ENCODE measurements around the gene MPO. TPM values are rescaled to one million over a fixed set of nuclear protein-coding genes. Genes with fewer than 3 reads are reported as not detected.

The MPO gene
- total RNA-seq, 2 experiments from 2014 or later = not detected

DNA sequence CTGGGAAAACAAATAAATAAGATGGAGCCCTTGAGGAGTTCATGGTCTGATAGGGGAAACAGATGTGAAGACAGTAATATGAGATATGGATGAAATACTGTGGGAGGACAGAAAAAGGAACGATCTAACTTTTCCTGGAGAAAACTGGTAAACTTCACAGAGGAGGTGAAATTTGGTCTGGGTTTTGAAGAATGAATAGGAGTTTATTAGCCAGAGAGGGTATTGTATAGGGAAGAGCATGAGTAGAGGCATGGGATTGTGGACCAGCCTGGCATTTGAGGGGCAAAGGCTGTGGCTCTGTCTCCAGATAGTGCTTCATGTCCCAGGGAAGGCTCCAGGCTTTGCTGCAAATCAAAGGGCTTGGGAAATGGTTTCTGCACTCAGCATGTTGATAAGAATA is 40.7 kb downstream of the MPO start:
- CTCF ChIA-PET = no interaction called here
- Mint-ChIP-seq H3K9me3 (no peaks in the 10 kb centered on the region), H3K36me3 (ENCODE audit: low read depth) (no peaks in the 10 kb centered on the region), H3K4me3 (no peak overlapping the region), H3K27me3 (peaks cover 70% of the 10 kb centered on the region), H3K4me1 (peaks cover 2% of the 10 kb centered on the region), H3K27ac (no peak overlapping the region)
- no peak for DNase-seq
- POLR2A ChIA-PET = no interaction called here

DNA sequence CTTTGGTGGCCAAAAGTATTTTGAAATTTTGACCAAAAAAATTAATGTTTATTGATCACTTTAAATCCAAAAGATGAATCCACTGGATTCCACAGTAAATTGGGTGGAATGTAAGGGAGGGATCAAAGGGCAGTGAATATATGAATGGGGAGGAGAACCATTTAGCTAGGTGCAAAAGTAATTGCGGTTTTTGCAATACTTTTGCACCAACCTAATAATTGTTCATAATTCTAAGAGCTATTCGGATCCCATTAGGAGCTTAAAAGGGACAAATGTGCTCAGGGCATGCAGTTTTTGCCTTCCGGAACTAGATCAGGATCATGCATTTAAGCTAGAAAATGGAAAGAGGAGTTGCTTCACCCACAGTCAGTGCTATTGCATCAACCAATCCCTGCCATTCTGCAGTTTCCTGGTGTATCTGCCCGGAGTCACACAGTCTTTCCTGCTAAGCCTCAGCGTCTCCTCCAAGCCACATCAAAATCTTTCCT is 42.5 kb downstream of the MPO start, which contains the start of gene LPO:
Gene LPO (plus strand): TSS at position 438 of the 488 bp plus-strand sequence. CDS start 4,396 bp downstream, outside the sequence.
- Mint-ChIP-seq H3K27me3 (peaks cover 66% of the 10 kb centered on the region), H3K36me3 (ENCODE audit: low read depth) (no peaks in the 10 kb centered on the region)

DNA sequence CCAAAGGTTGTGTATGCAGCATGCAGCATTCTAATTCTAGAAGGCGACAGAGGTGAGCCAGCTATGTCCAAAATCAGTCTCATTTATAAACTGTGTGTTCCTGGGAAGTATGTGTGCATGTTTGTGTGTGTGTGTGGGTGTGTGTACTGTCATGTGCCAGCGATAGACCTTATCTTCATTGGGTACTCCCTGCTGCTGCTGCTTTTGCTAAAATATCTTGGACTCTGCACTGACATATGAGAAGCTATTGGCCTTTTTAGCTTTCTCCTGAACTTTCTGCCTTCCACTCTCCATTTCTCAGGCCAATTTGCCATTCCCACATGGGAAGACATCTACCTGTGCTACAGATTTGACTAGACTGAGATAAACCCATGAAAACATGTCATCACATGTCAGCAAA is 44.3 kb downstream of the MPO start:
- DNase-seq = no peak
- H3K4me3 Mint-ChIP-seq = no peak overlapping the region
- ChIA-PET CTCF (interaction anchor here (0.9 to 4.6 kb wide), 2 partner anchors 8 to 13 kb away, joined by 3 to 12 read pairs; no protein-coding TSS in a partner anchor), POLR2A (interaction anchor here (0.5 kb wide), 1 partner anchor 333 kb away, joined by 4 read pairs; no protein-coding TSS in a partner anchor)
- peaks cover 54% of the 10 kb centered on the region for H3K27me3 Mint-ChIP-seq
- H3K36me3 Mint-ChIP-seq (ENCODE audit: low read depth) = no peaks in the 10 kb centered on the region
- peaks cover 12% of the 10 kb centered on the region for H3K4me1 Mint-ChIP-seq
- H3K27ac Mint-ChIP-seq = no peak overlapping the region
- no peaks in the 10 kb centered on the region for H3K9me3 Mint-ChIP-seq

More for the DNA sequence above, 42.5 kb downstream of the MPO start, which contains the start of gene LPO:
- Mint-ChIP-seq H3K4me3 (no peak within 1 kb of the TSS), H3K9me3 (no peaks in the 10 kb centered on the region), H3K4me1 (no peaks in the 10 kb centered on the region), H3K27ac (no peak within 1 kb of the TSS)
- POLR2A ChIA-PET = no interaction called here
- no peak for DNase-seq
- CTCF ChIA-PET = interaction anchor here (0.6 to 4.6 kb wide), 4 partner anchors 10 to 588 kb away, joined by 3 to 12 read pairs (median 6); no protein-coding TSS in a partner anchor

DNA sequence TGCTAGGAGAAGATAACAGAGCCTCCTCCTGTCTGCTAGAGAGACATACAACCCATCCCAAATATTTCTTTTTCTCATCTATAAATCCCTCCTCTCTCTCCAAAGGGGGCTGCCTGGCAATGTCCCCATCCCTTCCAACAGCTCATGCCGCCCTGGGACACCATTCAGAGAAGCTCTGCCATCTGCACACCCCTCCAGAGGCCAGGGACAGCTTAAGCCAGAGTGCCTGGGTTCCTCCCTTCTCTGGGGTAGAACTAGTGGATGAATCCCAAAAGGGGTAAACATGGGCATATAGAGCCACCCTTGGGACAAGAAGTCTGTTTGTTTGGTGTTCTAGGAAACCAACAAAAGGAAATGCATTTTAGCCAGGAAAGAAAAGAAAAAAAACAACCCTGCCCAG is 44.9 kb downstream of the MPO start:
- CTCF ChIA-PET = interaction anchor here (0.7 to 4.6 kb wide), 2 partner anchors 14 to 1324 kb away, joined by 4 to 12 read pairs; no protein-coding TSS in a partner anchor
- POLR2A ChIA-PET = no interaction called here
- H3K36me3 Mint-ChIP-seq (ENCODE audit: low read depth) = no peaks in the 10 kb centered on the region
- H3K4me3 Mint-ChIP-seq = no peak overlapping the region
- H3K27me3 Mint-ChIP-seq = peaks cover 53% of the 10 kb centered on the region
- peaks cover 12% of the 10 kb centered on the region for H3K4me1 Mint-ChIP-seq
- no peak overlapping the region for H3K27ac Mint-ChIP-seq
- DNase-seq = no peak
- H3K9me3 Mint-ChIP-seq = no peaks in the 10 kb centered on the region

DNA sequence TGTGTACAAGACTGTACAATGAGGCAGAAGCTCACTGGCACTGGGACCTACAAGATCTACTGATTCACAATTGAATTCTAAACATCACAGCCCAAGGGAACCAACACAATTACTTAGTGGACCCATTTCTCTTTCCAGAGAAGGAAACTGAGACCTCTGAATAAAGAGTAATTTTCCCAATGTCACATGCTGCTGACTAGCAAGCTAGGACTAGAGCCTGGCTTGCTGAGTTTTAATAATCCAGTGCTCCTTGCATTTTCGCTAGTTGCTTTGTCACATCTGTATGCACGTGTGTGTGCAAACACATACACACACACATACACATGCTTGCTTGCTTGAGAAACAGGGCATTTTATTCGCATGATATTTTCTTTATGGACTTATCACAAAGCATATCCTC is 46.2 kb downstream of the MPO start:
- Mint-ChIP-seq H3K27ac (no peak overlapping the region), H3K4me3 (no peak overlapping the region), H3K27me3 (peaks cover 43% of the 10 kb centered on the region), H3K9me3 (no peaks in the 10 kb centered on the region), H3K4me1 (peaks cover 12% of the 10 kb centered on the region), H3K36me3 (ENCODE audit: low read depth) (no peaks in the 10 kb centered on the region)
- ChIA-PET POLR2A (no interaction called here), CTCF (interaction anchor here (0.6 kb wide), 1 partner anchor 22 kb away, joined by 3 read pairs; no protein-coding TSS in a partner anchor)
- no peak for DNase-seq

DNA sequence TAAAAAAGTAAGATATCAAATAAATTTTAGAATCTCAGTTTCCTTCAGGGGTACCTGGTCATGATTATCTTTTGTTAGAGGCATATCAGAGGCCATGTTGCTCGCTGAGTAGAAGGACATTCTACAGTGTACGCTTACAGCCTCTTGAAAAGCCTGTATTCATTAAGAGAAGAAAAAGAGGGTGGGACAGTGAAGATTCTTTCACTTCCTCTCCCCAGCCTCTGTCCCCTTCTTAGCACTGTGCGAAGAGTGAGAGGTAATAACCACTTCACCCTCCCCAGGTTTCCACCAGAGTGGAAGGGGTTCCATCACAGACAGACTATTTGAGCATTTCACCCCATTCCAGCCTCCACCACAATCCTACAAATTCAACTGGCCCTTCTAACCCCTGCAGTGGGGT is 47.2 kb downstream of the MPO start:
- no peak overlapping the region for H3K27ac Mint-ChIP-seq
- DNase-seq = no peak
- H3K9me3 Mint-ChIP-seq = no peaks in the 10 kb centered on the region
- H3K4me1 Mint-ChIP-seq = peaks cover 12% of the 10 kb centered on the region
- ChIA-PET POLR2A (no interaction called here), CTCF (interaction anchor here (1.2 kb wide), 1 partner anchor 76 kb away, joined by 3 read pairs; no protein-coding TSS in a partner anchor)
- H3K4me3 Mint-ChIP-seq = no peak overlapping the region
- no peaks in the 10 kb centered on the region for H3K36me3 Mint-ChIP-seq (ENCODE audit: low read depth)
- H3K27me3 Mint-ChIP-seq = peaks cover 33% of the 10 kb centered on the region

DNA sequence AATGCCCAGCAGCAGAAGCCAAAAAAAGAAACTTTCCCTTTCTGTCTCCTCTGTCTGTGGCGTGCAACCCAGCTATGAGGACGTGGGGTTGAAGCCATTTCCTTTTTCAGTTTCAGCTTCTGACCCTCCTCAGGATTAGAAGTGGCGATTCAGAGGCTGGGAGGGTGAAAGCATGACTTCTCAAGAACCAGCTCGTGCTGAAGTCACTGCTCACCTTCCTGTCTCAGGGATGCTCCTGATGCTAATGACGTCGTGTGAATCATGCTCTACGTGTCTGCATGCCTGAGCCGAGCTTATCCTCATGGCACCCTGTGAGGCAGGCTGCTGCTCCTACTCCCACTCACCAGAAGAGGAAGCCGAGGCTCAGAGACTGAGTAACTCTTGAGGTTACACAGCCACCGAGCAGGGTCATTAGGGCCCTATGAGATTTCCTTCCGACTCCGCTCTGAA is 48.0 kb downstream of the MPO start:
- ChIA-PET POLR2A (no interaction called here), CTCF (interaction anchor here (1.2 to 2.0 kb wide), 3 partner anchors 15 to 76 kb away, joined by 3 to 8 read pairs (median 3); no protein-coding TSS in a partner anchor)
- H3K27me3 Mint-ChIP-seq = peaks cover 36% of the 10 kb centered on the region
- peaks cover 12% of the 10 kb centered on the region for H3K4me1 Mint-ChIP-seq
- no peak overlapping the region for H3K4me3 Mint-ChIP-seq
- H3K9me3 Mint-ChIP-seq = no peaks in the 10 kb centered on the region
- no peak for DNase-seq
- no peaks in the 10 kb centered on the region for H3K36me3 Mint-ChIP-seq (ENCODE audit: low read depth)
- no peak overlapping the region for H3K27ac Mint-ChIP-seq

DNA sequence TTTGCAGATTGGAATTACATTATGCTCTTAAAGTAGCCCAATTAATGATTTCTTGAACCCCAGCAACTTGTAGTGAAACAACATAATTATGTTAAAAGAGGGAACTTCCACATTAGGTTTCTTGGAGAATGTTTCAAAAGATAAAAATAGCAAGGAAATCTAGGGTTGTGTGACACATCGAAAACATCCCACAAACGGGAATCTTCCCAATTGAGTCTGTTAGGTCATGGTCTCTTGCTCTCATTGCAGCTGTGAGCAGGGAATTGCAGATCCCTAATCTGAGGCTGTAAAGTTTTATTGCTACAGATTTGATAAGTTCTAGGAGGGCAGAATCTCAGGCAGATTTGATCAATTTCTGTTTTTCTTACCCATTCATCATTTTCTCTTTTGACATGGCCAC is 49.1 kb downstream of the MPO start:
- no peaks in the 10 kb centered on the region for H3K9me3 Mint-ChIP-seq
- no peaks in the 10 kb centered on the region for H3K36me3 Mint-ChIP-seq (ENCODE audit: low read depth)
- no peak overlapping the region for H3K27ac Mint-ChIP-seq
- H3K4me3 Mint-ChIP-seq = no peak overlapping the region
- POLR2A ChIA-PET = no interaction called here
- H3K4me1 Mint-ChIP-seq = peaks cover 12% of the 10 kb centered on the region
- CTCF ChIA-PET = interaction anchor here (1.0 to 2.0 kb wide), 3 partner anchors 13 to 31 kb away, joined by 3 to 8 read pairs (median 3); partner anchors contain the start of gene MKS1
- H3K27me3 Mint-ChIP-seq = peaks cover 39% of the 10 kb centered on the region
- DNase-seq = no peak

DNA sequence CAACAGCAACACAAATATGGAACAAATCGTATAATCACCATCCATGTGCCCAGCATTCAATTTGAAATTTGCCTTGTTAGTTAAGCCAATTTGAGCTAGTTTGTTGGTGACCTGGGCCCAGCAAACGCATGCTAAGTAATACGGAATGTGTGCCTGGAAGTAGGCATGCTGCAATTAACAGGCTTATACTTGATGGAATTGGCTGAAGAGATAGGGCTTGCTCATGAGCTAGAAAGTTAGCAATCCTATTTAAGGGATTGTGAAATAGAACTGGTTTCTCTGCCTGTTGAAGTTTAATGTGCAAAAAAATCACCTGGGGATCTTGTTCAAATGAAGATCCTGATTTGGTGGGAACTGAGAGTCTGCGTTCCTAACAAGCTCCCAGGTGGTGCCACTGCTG is 50.9 kb downstream of the MPO start:
- no peaks in the 10 kb centered on the region for H3K36me3 Mint-ChIP-seq (ENCODE audit: low read depth)
- ChIA-PET CTCF (interaction anchor here (1.2 to 1.4 kb wide), 2 partner anchors 17 to 20 kb away, joined by 3 read pairs; no protein-coding TSS in a partner anchor), POLR2A (no interaction called here)
- H3K9me3 Mint-ChIP-seq = no peaks in the 10 kb centered on the region
- H3K4me3 Mint-ChIP-seq = no peak overlapping the region
- no peak overlapping the region for H3K27ac Mint-ChIP-seq
- H3K4me1 Mint-ChIP-seq = peaks cover 12% of the 10 kb centered on the region
- H3K27me3 Mint-ChIP-seq = peaks cover 35% of the 10 kb centered on the region
- DNase-seq = no peak

DNA sequence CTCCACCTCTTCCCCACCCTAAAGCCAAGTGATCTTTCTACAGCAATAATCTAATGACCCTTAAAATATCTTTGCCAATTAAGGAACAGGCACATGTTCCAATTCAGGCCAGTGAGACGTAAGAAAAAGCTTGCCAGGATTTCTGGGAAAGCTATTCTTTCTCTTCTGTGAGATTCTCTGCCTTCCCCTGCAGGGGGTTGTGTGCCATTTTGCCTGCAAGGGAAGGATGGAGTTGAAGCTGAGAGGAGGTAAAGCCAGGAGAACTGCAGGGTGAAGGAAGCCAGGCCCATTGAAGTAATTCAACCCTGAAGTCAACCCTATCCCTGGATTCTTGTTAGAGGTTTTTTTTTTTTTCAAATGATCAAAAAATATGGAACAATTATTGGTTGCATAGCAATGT is 51.4 kb downstream of the MPO start:
- ChIA-PET POLR2A (no interaction called here), CTCF (interaction anchor here (1.4 to 2.0 kb wide), 3 partner anchors 18 to 20 kb away, joined by 3 to 5 read pairs (median 4); no protein-coding TSS in a partner anchor)
- no peaks in the 10 kb centered on the region for H3K36me3 Mint-ChIP-seq (ENCODE audit: low read depth)
- H3K27me3 Mint-ChIP-seq = peaks cover 34% of the 10 kb centered on the region
- no peak for DNase-seq
- no peaks in the 10 kb centered on the region for H3K9me3 Mint-ChIP-seq
- no peak overlapping the region for H3K27ac Mint-ChIP-seq
- H3K4me1 Mint-ChIP-seq = peaks cover 14% of the 10 kb centered on the region
- no peak overlapping the region for H3K4me3 Mint-ChIP-seq

DNA sequence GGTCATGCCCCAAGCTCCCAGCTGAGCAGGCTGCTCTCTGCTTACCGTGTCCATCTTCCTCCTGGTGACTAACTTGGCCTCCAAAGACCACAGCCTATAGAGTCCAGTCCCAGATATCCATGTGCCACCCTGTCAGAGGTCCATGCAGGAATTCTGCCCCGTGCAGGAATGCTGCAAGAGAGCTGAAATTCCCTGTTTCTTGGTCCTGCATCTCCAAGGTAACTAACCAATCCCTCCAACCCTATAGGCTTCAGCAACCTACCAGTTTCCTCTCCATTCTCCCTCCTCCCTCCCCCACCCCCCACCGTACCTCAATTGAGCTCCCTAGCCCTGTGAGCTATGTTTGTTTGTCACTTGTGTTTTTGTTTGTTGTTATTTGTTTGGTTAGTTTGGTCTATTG is 52.1 kb downstream of the MPO start:
- ChIA-PET CTCF (interaction anchor here (0.6 to 2.0 kb wide), 4 partner anchors 8 to 21 kb away, joined by 3 to 5 read pairs (median 4); no protein-coding TSS in a partner anchor), POLR2A (no interaction called here)
- H3K27ac Mint-ChIP-seq = no peak overlapping the region
- H3K4me1 Mint-ChIP-seq = peaks cover 18% of the 10 kb centered on the region
- no peak for DNase-seq
- no peaks in the 10 kb centered on the region for H3K9me3 Mint-ChIP-seq
- peaks cover 36% of the 10 kb centered on the region for H3K27me3 Mint-ChIP-seq
- H3K36me3 Mint-ChIP-seq (ENCODE audit: low read depth) = no peaks in the 10 kb centered on the region
- H3K4me3 Mint-ChIP-seq = no peak overlapping the region

DNA sequence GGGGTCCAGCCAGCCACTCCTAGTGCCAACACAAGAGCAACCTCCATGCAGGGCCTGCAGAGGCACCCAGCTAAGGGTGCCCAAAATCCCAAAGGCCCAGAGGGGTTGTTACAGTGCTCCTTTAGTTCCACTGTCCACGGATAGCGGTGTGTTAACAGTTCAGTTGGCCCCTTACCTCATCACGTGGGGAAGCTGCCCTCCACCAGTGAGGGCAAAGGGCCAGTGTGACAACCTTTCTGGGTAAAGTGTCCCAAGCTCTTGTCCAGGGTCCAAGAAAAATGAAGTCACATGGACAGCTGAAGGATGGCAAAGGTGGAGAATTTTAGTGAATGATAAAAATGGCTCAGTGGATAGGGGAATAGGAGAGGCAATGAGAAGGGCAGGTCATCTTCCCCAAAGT is 53.0 kb downstream of the MPO start:
- H3K9me3 Mint-ChIP-seq = no peaks in the 10 kb centered on the region
- no peak overlapping the region for H3K27ac Mint-ChIP-seq
- no peaks in the 10 kb centered on the region for H3K36me3 Mint-ChIP-seq (ENCODE audit: low read depth)
- no peak overlapping the region for H3K4me3 Mint-ChIP-seq
- H3K27me3 Mint-ChIP-seq = peaks cover 43% of the 10 kb centered on the region
- H3K4me1 Mint-ChIP-seq = peaks cover 15% of the 10 kb centered on the region
- DNase-seq = no peak
- ChIA-PET CTCF (interaction anchor here (1.1 to 2.0 kb wide), 3 partner anchors 20 to 122 kb away, joined by 3 to 5 read pairs (median 4); no protein-coding TSS in a partner anchor), POLR2A (no interaction called here)

DNA sequence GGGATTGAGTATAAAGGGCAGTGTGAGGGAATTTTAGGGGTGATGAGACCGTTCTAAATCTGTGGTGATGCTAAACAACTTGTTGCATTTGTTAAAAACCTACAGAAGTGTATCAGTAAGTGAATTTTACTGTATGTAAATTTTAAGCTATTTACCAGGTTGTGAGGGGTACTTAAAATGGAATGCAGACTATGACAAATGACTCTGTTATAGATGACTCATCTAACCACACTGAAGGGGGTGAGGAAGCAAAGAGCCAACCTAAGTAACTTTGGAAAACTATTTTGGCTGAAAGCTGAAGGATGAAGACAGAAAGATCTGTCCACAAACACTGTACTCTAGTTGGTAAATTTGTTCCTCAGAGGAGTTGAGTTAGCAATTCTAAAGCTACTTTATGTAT is 56.4 kb downstream of the MPO start:
- Mint-ChIP-seq H3K4me1 (peaks cover 18% of the 10 kb centered on the region), H3K36me3 (ENCODE audit: low read depth) (no peaks in the 10 kb centered on the region), H3K4me3 (no peak overlapping the region), H3K27ac (no peak overlapping the region), H3K9me3 (no peaks in the 10 kb centered on the region), H3K27me3 (peaks cover 38% of the 10 kb centered on the region)
- ChIA-PET POLR2A (no interaction called here), CTCF (no interaction called here)
- DNase-seq = no peak
